Measurements from ENCODE around the gene PAOX.

Gene PAOX

DNA sequence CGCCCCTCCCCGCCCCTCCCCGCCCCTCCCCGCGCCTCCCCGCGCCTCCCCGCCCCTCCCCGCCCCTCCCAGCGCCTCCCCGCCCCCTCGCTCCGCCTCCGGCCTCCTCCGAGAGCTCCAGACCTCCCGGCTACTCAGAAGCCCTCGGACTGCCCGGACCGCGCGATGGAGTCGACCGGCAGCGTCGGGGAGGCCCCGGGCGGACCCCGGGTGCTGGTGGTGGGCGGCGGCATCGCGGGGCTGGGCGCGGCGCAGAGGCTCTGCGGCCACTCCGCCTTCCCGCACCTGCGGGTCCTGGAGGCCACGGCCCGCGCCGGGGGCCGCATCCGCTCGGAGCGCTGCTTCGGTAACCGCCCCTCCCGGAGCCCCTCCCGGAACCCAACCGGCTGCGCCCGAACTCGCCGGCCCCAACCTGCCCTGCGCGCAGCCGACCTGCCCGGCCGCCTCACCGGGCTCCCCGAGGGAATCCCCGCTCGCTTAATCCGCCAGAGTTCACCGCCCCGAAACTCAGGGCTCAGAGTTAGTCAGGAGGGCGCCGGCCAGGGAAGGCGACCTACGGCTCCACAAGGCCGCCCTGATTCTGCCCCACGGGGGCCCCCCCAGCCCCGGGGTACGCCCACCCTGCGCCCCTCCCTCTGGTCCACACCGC is at the start of gene PAOX:
Gene PAOX, plus strand, starts transcription at position 111 of the 649 bp plus-strand sequence. Its CDS starts 55 bp downstream, at position 166.
- H3K27ac ChIP-seq (ENCODE audit: extremely low read depth, low read depth, low read length), result no peak within 1 kb of the TSS; the same call in 1 of the 2 replicates
- H3K4me3 ChIP-seq (ENCODE audit: low read depth, low read length), result peak within 1 kb of the TSS; percentile 50
- CTCF ChIA-PET, result interaction anchor here (0.9 kb wide), 1 partner anchor 63 kb away, joined by 3 read pairs; no protein-coding TSS in a partner anchor
- POLR2A ChIA-PET, result interaction anchor here (1.3 to 1.4 kb wide), 2 partner anchors 9 to 17 kb away, joined by 3 read pairs; no protein-coding TSS in a partner anchor
- peaks cover 0 to 4% of the 10 kb centered on the region in 2 experiments; a peak in 1 of 3 replicates for H3K36me3 ChIP-seq (ENCODE audit: control insufficient read depth in 2 of 2, insufficient read depth in 1 of 2, low read length in 2 of 2)
- TF ChIP-seq ZNF501 (tag by site-specific recombination; IDR thresholded peaks at IDR 0.05), result no peak
- TF ChIP-seq ZBTB10 (tag by site-specific recombination; IDR thresholded peaks at IDR 0.05), result 0 out of 2 replicates have a peak, but pooled peaks have one; percentile 27
- peak; percentile 24; the same call in 1 of the 2 replicates for TF ChIP-seq KLF10 (tag by site-specific recombination; IDR thresholded peaks at IDR 0.05)
- H3K4me1 ChIP-seq (ENCODE audit: control insufficient read depth, insufficient read depth, low read length), result peaks cover 6% of the 10 kb centered on the region; the same call in 1 of the 2 replicates
- H3K9me3 ChIP-seq (ENCODE audit: control insufficient read depth, insufficient read depth, low read depth, low read length), result no peaks in the 10 kb centered on the region

GRCh38 chr10:133329491-133330202 is 49.4 kb upstream of the PAOX start:
- Histone ChIP-seq H3K27ac (ENCODE audit: extremely low read depth, low read depth, low read length) (no peak overlapping the region), H3K9me3 (ENCODE audit: control insufficient read depth, insufficient read depth, low read depth, low read length) (no peaks in the 10 kb centered on the region), H3K4me3 (ENCODE audit: low read depth, low read length) (no peak overlapping the region), H3K4me1 (ENCODE audit: control insufficient read depth, insufficient read depth, low read length) (peaks cover 11% of the 10 kb centered on the region), H3K36me3 (ENCODE audit: control insufficient read depth in 2 of 2, insufficient read depth in 1 of 2, low read length in 2 of 2) (no peaks in the 10 kb centered on the region)
- CTCF ChIA-PET, result interaction anchor here (0.6 to 2.6 kb wide), 44 partner anchors 9 to 1060 kb away, joined by 3 to 27 read pairs (median 4); partner anchors contain the start of gene PRAP1
- POLR2A ChIA-PET, result interaction anchor here (0.6 to 1.1 kb wide), 3 partner anchors 22 to 73 kb away, joined by 3 to 5 read pairs (median 5); partner anchors contain the start of gene ECHS1
- peak; percentile 87 for TF ChIP-seq ZNF335 (tag by site-specific recombination; conservative IDR thresholded peaks at IDR 0.05)
- TF ChIP-seq ZNF654 (tag by site-specific recombination; IDR thresholded peaks at IDR 0.05; ENCODE audit: low read depth), result peak; percentile 90
- TF ChIP-seq ZNF629 (tag by site-specific recombination; IDR thresholded peaks at IDR 0.05), result peak; percentile 46; the same call in 1 of the 2 replicates
- TF ChIP-seq ZNF423 (tag by site-specific recombination; IDR thresholded peaks at IDR 0.05), result peak; percentile 90
- TF ChIP-seq, protein P1, sequence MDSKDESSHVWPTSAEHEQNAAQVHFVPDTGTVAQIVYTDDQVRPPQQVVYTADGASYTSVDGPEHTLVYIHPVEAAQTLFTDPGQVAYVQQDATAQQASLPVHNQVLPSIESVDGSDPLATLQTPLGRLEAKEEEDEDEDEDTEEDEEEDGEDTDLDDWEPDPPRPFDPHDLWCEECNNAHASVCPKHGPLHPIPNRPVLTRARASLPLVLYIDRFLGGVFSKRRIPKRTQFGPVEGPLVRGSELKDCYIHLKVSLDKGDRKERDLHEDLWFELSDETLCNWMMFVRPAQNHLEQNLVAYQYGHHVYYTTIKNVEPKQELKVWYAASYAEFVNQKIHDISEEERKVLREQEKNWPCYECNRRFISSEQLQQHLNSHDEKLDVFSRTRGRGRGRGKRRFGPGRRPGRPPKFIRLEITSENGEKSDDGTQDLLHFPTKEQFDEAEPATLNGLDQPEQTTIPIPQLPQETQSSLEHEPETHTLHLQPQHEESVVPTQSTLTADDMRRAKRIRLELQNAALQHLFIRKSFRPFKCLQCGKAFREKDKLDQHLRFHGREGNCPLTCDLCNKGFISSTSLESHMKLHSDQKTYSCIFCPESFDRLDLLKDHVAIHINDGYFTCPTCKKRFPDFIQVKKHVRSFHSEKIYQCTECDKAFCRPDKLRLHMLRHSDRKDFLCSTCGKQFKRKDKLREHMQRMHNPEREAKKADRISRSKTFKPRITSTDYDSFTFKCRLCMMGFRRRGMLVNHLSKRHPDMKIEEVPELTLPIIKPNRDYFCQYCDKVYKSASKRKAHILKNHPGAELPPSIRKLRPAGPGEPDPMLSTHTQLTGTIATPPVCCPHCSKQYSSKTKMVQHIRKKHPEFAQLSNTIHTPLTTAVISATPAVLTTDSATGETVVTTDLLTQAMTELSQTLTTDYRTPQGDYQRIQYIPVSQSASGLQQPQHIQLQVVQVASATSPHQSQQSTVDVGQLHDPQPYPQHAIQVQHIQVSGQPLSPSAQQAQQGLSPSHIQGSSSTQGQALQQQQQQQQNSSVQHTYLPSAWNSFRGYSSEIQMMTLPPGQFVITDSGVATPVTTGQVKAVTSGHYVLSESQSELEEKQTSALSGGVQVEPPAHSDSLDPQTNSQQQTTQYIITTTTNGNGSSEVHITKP (tag by site-specific recombination; IDR thresholded peaks at IDR 0.05), result peak; percentile 92
- peak; percentile 86 for TF ChIP-seq ZIC2 (tag by site-specific recombination; IDR thresholded peaks at IDR 0.05)
- no peak for TF ChIP-seq ZNF76 (tag by site-specific recombination; IDR thresholded peaks at IDR 0.05; ENCODE audit: borderline replicate concordance, low read depth)
- peak; percentile 97 for TF ChIP-seq ZNF692 (tag by site-specific recombination; IDR thresholded peaks at IDR 0.05)
- TF ChIP-seq, protein P2, sequence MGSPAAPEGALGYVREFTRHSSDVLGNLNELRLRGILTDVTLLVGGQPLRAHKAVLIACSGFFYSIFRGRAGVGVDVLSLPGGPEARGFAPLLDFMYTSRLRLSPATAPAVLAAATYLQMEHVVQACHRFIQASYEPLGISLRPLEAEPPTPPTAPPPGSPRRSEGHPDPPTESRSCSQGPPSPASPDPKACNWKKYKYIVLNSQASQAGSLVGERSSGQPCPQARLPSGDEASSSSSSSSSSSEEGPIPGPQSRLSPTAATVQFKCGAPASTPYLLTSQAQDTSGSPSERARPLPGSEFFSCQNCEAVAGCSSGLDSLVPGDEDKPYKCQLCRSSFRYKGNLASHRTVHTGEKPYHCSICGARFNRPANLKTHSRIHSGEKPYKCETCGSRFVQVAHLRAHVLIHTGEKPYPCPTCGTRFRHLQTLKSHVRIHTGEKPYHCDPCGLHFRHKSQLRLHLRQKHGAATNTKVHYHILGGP (tag by site-specific recombination; IDR thresholded peaks at IDR 0.05), result no peak
- TF ChIP-seq GLIS1 (tag by site-specific recombination; IDR thresholded peaks at IDR 0.05), result peak; percentile 80
- TF ChIP-seq, protein P3, sequence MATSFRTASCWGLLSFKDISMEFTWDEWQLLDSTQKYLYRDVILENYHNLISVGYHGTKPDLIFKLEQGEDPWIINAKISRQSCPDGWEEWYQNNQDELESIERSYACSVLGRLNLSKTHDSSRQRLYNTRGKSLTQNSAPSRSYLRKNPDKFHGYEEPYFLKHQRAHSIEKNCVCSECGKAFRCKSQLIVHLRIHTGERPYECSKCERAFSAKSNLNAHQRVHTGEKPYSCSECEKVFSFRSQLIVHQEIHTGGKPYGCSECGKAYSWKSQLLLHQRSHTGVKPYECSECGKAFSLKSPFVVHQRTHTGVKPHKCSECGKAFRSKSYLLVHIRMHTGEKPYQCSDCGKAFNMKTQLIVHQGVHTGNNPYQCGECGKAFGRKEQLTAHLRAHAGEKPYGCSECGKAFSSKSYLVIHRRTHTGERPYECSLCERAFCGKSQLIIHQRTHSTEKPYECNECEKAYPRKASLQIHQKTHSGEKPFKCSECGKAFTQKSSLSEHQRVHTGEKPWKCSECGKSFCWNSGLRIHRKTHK (tag by site-specific recombination; IDR thresholded peaks at IDR 0.05), result no peak
- peak; percentile 47; the same call in 1 of the 2 replicates for TF ChIP-seq KLF9 (tag by site-specific recombination; IDR thresholded peaks at IDR 0.05; ENCODE audit: low read depth)
- no peak for TF ChIP-seq ZNF670 (tag by site-specific recombination; IDR thresholded peaks at IDR 0.05; ENCODE audit: low read depth)
- TF ChIP-seq, protein P4, sequence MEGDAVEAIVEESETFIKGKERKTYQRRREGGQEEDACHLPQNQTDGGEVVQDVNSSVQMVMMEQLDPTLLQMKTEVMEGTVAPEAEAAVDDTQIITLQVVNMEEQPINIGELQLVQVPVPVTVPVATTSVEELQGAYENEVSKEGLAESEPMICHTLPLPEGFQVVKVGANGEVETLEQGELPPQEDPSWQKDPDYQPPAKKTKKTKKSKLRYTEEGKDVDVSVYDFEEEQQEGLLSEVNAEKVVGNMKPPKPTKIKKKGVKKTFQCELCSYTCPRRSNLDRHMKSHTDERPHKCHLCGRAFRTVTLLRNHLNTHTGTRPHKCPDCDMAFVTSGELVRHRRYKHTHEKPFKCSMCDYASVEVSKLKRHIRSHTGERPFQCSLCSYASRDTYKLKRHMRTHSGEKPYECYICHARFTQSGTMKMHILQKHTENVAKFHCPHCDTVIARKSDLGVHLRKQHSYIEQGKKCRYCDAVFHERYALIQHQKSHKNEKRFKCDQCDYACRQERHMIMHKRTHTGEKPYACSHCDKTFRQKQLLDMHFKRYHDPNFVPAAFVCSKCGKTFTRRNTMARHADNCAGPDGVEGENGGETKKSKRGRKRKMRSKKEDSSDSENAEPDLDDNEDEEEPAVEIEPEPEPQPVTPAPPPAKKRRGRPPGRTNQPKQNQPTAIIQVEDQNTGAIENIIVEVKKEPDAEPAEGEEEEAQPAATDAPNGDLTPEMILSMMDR (tag by site-specific recombination; IDR thresholded peaks at IDR 0.05), result peak; percentile 84; the same call in 1 of the 2 replicates
- TF ChIP-seq KLF10 (tag by site-specific recombination; IDR thresholded peaks at IDR 0.05), result peak; percentile 58; the same call in 1 of the 2 replicates
- TF ChIP-seq GLIS2 (tag by site-specific recombination; IDR thresholded peaks at IDR 0.05), result peak; percentile 61

Measured in HEK293 (cell line).